ENCODE results near the gene HTR2A. TPM values are rescaled to one million over a fixed set of nuclear protein-coding genes. Genes with fewer than 3 reads are reported as not detected.

The HTR2A gene
- total RNA-seq, 1 experiment from 2014 or later, result not detected

GRCh38 chr13:46881621-46882020 lies 15.2 kb downstream of the HTR2A start:
- Histone ChIP-seq H3K4me2 (ENCODE audit: low read length) (no peak overlapping the region), H3K4me1 (ENCODE audit: control insufficient read depth in 1 of 2, insufficient read depth in 2 of 2, low read length in 2 of 2) (no peaks in the 10 kb centered on the region), H3K27me3 (ENCODE audit: insufficient read depth, low read length) (peaks cover 80% of the 10 kb centered on the region), H4K20me1 (ENCODE audit: insufficient read depth) (no peaks in the 10 kb centered on the region), H3K9ac (ENCODE audit: low read length) (no peak overlapping the region), H2AFZ (ENCODE audit: low read depth, low read length, poor library complexity, severe bottlenecking) (no peak overlapping the region), H3K79me2 (ENCODE audit: insufficient read depth, low read length) (no peaks in the 10 kb centered on the region), H3K36me3 (ENCODE audit: control insufficient read depth in 1 of 2, insufficient read depth in 2 of 2, low read length in 2 of 2) (no peaks in the 10 kb centered on the region), H3K9me3 (ENCODE audit: control insufficient read depth in 1 of 2, insufficient read depth in 1 of 2, low read depth in 1 of 2, low read length in 2 of 2) (no peaks in the 10 kb centered on the region), H3K4me3 (replicated peaks in 1 of 2; ENCODE audit: low read depth in 1 of 2, low read length in 2 of 2) (no peak overlapping the region), H3K27ac (ENCODE audit: low read depth, low read length) (no peak overlapping the region), H3K9me2 (ENCODE audit: insufficient read depth) (no peaks in the 10 kb centered on the region)
- BruUV-seq (replicated peaks), result no TSS peak
- ChIA-PET RAD21 (ENCODE audit: low non-redundant PET in 1 of 2, low total read pairs in 2 of 2, uncharacterized antibody in 2 of 2, unreplicated experiment in 2 of 2) (no interaction called here), CTCF (no interaction called here), POLR2A (no interaction called here)
- ATAC-seq, result no peak
- intact Hi-C loops (cut with micrococcal nuclease), result no loop called here
- TF ChIP-seq CBX3 (IDR thresholded peaks at IDR 0.05; ENCODE audit: low read depth) (no peak), ELF1 (IDR thresholded peaks at IDR 0.05; ENCODE audit: borderline replicate concordance, low read depth) (no peak), POLR2A (IDR thresholded peaks at IDR 0.05; ENCODE audit: borderline replicate concordance, extremely low read depth, insufficient read depth, insufficient read length) (no peak), CEBPB (IDR thresholded peaks at IDR 0.05; ENCODE audit: low read depth) (no peak), ZBTB33 (IDR thresholded peaks at IDR 0.05; ENCODE audit: extremely low read depth, insufficient replicate concordance, low read length) (no peak), RAD21 (IDR thresholded peaks at IDR 0.05; ENCODE audit: low read depth) (no peak), SP1 (IDR thresholded peaks at IDR 0.05; ENCODE audit: low read depth) (no peak), EZH2 (IDR thresholded peaks at IDR 0.05) (no peak), JUND (IDR thresholded peaks at IDR 0.05) (no peak), POLR2AphosphoS5 (IDR thresholded peaks at IDR 0.05; ENCODE audit: low read depth, low read length) (no peak), ATF3 (IDR thresholded peaks at IDR 0.05) (no peak), REST (IDR thresholded peaks at IDR 0.05; ENCODE audit: low read depth) (no peak), FOSL1 (IDR thresholded peaks at IDR 0.05; ENCODE audit: low read depth) (no peak), CTCF (IDR thresholded peaks at IDR 0.05 in 2 of 3, conservative IDR thresholded peaks at IDR 0.05 in 1 of 3; ENCODE audit: borderline replicate concordance in 1 of 3, insufficient read depth in 1 of 3, low read depth in 2 of 3, low read length in 2 of 3) (no peak)
- no peak for DNase-seq (ENCODE audit: low read depth, low spot score)
